Skeletal muscle satellite cell (primary cell): ENCODE results near the gene RGSL1.

ENCODE experiments used
- H3K27me3 ChIP-seq: 2 replicates; pipeline ENCODE4 v1.7.0; 2013; ENCODE audit warnings: low read length; ENCODE audit not compliant: control insufficient read depth, insufficient read depth
- H3K36me3 ChIP-seq: 2 replicates; pipeline ENCODE4 v1.7.0; 2013; ENCODE audit warnings: mild to moderate bottlenecking, control low read depth, low read length; ENCODE audit not compliant: insufficient read depth
- H3K4me1 ChIP-seq: 2 replicates; pipeline ENCODE4 v1.7.0; 2013; ENCODE audit warnings: low read length; ENCODE audit not compliant: control insufficient read depth, insufficient read depth
- H3K4me2 ChIP-seq: 2 replicates; pipeline ENCODE4 v1.7.0; 2013; ENCODE audit warnings: mild to moderate bottlenecking, low read length
- H3K4me3 ChIP-seq: 2 replicates; pipeline ENCODE4 v1.7.0; 2013; ENCODE audit warnings: low read length
- H3K9ac ChIP-seq: 2 replicates; pipeline ENCODE4 v1.7.0; 2013; ENCODE audit warnings: mild to moderate bottlenecking, low read depth, low read length, moderate library complexity
- H3K9me3 ChIP-seq: replicated peaks from 2 replicates; pipeline ENCODE4 v1.7.0; 2013; ENCODE audit warnings: mild to moderate bottlenecking, control low read depth, low read length

The RGSL1 gene

DNA sequence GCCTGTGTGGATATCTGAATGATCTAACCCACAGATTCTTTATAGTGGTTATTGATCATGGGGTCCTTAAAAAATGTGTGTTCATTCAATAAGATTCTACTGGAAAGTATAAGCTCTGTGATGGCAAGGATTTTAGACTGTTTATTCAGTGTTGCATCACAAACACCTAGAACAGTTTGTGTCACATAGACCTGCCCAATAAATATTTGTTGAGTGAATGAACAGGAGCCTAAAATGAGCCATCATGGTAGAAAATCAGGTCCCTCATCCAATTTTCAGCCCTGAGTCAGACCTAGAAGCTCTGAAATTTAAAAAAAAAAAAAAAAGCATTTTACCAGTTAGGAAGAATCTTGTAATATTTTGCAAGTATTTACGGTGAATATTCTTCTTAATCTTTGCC lies 2.3 kb upstream of the RGSL1 start:
- H3K4me3 ChIP-seq = no peak overlapping the region
- H3K27me3 ChIP-seq = no peaks in the 10 kb centered on the region
- H3K4me2 ChIP-seq = no peak overlapping the region
- H3K9me3 ChIP-seq = no peaks in the 10 kb centered on the region
- no peaks in the 10 kb centered on the region for H3K4me1 ChIP-seq
- H3K9ac ChIP-seq = no peak overlapping the region
- no peaks in the 10 kb centered on the region for H3K36me3 ChIP-seq

DNA sequence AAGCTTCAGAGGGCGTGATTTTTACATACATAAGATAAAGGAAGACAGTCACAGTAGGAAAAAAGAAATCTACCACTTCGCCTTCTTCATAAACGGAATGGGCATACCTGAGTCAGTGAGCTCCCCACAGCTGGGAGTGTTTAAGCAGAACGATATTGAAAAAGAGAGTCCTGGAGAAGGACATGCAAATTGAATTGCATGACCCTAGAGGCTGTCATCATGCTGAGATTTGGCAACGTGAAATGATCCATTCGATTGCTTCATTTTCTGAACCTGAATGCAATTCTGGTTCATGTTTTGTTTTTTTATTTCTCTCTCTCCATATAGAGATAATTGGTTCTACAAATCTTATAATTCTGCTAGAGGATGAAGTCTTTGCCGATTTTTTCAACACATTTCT lies 3.7 kb downstream of the RGSL1 start:
- H3K9me3 ChIP-seq = no peaks in the 10 kb centered on the region
- no peaks in the 10 kb centered on the region for H3K36me3 ChIP-seq
- H3K4me3 ChIP-seq = no peak overlapping the region
- H3K9ac ChIP-seq = no peak overlapping the region
- H3K4me1 ChIP-seq = no peaks in the 10 kb centered on the region
- no peak overlapping the region for H3K4me2 ChIP-seq
- peaks cover 5% of the 10 kb centered on the region for H3K27me3 ChIP-seq

DNA sequence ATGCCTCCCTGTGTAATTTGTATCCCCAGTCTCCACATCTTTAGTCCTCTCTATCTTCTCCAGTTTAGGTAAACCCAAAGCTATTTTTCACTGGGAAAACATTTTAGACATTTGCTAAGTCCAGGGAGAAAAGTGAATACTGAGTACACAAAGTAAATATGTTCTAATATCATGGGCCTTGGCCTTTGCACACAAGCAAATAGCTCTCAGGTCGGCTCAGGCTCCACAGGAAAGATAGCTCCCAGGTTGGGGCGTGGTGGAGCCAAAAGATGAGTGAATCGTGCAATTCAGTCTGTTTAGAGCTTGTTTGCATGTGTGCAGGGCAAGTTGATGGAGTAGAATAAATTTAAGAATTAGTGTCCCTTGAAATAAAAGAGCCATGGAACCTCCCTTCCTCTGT lies 7.9 kb downstream of the RGSL1 start:
- Histone ChIP-seq H3K4me1 (no peaks in the 10 kb centered on the region), H3K4me2 (no peak overlapping the region), H3K9ac (no peak overlapping the region), H3K4me3 (no peak overlapping the region), H3K9me3 (no peaks in the 10 kb centered on the region), H3K27me3 (peaks cover 5% of the 10 kb centered on the region), H3K36me3 (no peaks in the 10 kb centered on the region)

DNA sequence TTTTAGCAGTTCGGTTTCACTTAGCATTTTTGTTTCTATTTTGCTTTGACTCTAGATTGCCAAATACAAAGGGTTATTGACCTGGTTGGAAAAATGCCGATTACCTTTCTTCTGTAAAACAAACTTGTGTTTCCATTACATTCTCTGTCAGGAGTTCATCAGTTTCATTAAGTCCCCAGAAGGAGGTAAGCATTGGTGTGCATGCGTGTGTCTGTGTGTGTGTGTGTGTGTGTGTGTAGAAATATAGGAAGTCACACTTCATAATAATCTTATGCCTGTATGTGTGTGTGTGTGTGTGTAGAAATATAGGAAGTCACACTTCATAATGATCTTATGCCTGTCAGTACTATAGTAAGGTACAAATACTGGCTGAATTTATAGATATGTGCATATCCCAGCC lies 10.0 kb downstream of the RGSL1 start:
- peaks cover 5% of the 10 kb centered on the region for H3K27me3 ChIP-seq
- H3K36me3 ChIP-seq = no peaks in the 10 kb centered on the region
- H3K9me3 ChIP-seq = no peaks in the 10 kb centered on the region
- H3K4me3 ChIP-seq = no peak overlapping the region
- no peak overlapping the region for H3K4me2 ChIP-seq
- H3K9ac ChIP-seq = no peak overlapping the region
- H3K4me1 ChIP-seq = no peaks in the 10 kb centered on the region

DNA sequence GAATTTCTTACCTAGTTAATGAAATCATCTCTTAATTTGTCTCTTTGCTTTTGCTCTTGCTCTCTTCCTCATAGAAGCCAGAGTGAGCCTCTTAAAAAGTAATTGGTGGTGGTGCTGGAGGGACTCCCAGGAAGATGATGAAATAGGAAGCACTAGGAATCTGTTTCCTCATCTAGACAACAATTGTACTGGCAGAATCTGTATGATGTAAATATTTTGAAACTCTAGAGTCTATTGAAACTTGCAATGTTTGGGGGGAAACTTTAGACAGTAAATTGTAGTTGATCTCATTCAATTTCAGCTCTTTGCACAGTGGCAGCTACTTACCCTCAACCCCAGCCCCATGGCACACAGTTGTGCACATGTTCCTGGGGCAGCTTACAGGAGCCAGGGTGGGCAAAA lies 10.6 kb downstream of the RGSL1 start:
- peaks cover 5% of the 10 kb centered on the region for H3K27me3 ChIP-seq
- H3K36me3 ChIP-seq = no peaks in the 10 kb centered on the region
- no peak overlapping the region for H3K4me2 ChIP-seq
- no peak overlapping the region for H3K9ac ChIP-seq
- no peaks in the 10 kb centered on the region for H3K9me3 ChIP-seq
- H3K4me1 ChIP-seq = no peaks in the 10 kb centered on the region
- H3K4me3 ChIP-seq = no peak overlapping the region

DNA sequence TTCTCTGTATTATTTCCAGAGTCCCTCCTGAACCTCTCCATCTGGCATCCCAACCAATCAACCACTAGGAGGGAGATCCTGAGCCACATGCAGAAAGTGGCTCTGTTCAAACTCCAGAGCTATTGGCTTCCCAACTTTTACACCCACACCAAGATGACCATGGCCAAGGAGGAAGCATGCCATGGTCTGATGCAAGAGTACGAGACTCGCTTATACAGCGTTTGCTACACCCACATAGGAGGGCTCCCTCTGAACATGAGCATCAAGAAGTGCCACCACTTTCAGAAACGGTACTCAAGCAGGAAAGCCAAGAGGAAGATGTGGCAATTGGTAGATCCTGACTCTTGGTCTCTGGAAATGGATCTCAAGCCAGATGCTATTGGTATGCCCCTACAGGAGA lies 23.6 kb downstream of the RGSL1 start:
- Histone ChIP-seq H3K4me2 (no peak overlapping the region), H3K9me3 (no peaks in the 10 kb centered on the region), H3K4me3 (no peak overlapping the region), H3K36me3 (no peaks in the 10 kb centered on the region), H3K4me1 (no peaks in the 10 kb centered on the region), H3K27me3 (no peaks in the 10 kb centered on the region), H3K9ac (no peak overlapping the region)

DNA sequence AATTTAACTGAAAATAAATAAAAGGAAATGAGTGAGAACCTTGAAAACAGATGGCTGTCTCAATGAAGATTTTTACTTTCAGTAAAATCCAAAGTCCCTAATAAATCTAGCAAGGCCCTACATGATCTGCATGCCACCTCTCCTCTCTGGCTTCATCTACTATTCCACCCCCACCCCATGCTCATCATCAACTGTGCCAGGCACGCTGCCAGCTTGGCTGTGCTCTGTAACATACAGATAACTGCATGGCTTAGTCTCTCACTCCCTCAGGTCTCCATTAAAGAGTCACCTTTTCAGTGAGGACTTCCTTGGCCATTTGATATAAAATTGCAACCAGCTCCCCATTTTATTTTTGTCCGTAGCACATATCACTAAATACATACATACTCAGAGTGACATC lies 26.7 kb downstream of the RGSL1 start:
- H3K4me1 ChIP-seq = no peaks in the 10 kb centered on the region
- no peak overlapping the region for H3K9ac ChIP-seq
- no peaks in the 10 kb centered on the region for H3K36me3 ChIP-seq
- H3K4me3 ChIP-seq = no peak overlapping the region
- no peak overlapping the region for H3K4me2 ChIP-seq
- H3K27me3 ChIP-seq = no peaks in the 10 kb centered on the region
- H3K9me3 ChIP-seq = no peaks in the 10 kb centered on the region

DNA sequence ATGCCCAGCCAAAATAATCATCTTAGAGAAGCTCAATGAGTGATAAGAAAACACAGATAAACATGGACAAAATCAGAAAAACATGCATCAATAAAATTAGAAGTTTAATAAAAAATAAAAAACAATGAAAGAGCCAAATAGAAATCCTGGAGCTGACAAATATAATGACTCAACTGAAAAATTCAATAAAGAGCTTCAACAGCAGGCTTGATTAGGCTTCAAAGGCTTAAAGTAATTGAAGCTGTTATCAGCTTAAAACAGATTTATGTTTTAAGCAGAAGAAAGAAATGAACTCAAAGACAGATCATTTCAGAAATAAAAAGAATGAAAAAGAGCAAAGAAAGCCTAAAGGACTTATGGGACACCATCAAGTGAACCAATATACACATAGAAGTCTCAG lies 28.3 kb downstream of the RGSL1 start:
- Histone ChIP-seq H3K36me3 (no peaks in the 10 kb centered on the region), H3K9me3 (no peaks in the 10 kb centered on the region), H3K9ac (no peak overlapping the region), H3K4me2 (no peak overlapping the region), H3K4me3 (no peak overlapping the region), H3K27me3 (no peaks in the 10 kb centered on the region), H3K4me1 (no peaks in the 10 kb centered on the region)

DNA sequence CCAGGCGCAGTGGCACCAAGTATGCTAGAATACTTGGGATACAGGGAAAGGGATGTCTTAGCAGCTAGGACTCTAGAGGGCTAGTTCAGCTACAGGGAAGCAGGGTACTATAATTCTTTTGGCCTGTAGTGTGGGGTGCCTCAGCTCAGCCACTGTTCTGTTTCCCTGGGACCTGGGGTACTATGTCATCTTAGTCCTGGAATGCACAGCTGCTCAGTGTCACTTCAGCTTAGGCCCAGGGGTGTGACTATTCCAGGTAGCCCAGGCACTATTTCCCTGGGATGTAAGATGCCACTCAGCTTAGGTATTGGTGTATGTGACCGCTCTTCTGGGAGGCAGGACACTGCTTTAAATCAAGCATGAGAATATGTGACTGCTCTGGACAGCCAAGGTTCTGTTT lies 34.1 kb downstream of the RGSL1 start:
- no peaks in the 10 kb centered on the region for H3K36me3 ChIP-seq
- peaks cover 8% of the 10 kb centered on the region for H3K27me3 ChIP-seq
- H3K4me1 ChIP-seq = no peaks in the 10 kb centered on the region
- no peaks in the 10 kb centered on the region for H3K9me3 ChIP-seq
- H3K4me2 ChIP-seq = no peak overlapping the region
- H3K9ac ChIP-seq = no peak overlapping the region
- no peak overlapping the region for H3K4me3 ChIP-seq

DNA sequence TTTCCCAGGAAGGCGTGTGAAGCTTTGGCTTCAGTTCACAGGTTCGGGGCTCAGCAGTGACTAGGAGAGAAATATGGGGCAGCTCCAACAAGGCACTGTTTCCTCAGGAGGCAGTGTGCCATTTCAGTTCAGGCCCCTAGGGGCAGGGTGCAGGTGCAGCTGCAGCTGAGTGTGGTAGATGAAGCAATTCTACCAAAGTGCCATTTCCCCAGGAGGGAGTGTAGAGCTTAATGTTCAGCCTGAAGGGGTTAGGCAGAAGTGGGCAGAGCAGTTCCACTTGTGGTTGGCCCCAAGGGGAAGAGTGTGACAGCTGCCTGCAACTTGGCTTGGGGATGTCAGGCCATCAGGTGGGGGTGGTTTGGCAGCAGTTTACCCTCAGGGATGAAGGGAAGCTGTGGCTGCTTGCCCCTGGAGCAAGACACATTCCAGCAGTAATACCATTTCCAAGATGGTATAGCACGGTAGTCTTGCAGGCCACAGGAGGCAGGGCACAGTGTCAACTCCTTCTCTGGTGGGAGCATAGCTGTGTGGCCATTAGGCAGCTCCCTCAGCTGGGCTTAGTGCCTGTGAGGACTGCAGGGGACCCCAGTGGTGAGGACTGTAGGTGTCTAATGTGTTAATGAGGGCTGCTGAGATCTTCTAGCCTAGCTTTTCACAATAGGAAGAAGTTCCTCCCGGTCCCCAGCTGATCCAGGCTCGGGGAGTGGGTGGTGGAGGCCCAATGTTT lies 34.7 kb downstream of the RGSL1 start:
- Histone ChIP-seq H3K4me3 (no peak overlapping the region), H3K9ac (no peak overlapping the region), H3K4me2 (no peak overlapping the region), H3K4me1 (no peaks in the 10 kb centered on the region), H3K36me3 (no peaks in the 10 kb centered on the region), H3K9me3 (no peaks in the 10 kb centered on the region), H3K27me3 (peaks cover 8% of the 10 kb centered on the region)

DNA sequence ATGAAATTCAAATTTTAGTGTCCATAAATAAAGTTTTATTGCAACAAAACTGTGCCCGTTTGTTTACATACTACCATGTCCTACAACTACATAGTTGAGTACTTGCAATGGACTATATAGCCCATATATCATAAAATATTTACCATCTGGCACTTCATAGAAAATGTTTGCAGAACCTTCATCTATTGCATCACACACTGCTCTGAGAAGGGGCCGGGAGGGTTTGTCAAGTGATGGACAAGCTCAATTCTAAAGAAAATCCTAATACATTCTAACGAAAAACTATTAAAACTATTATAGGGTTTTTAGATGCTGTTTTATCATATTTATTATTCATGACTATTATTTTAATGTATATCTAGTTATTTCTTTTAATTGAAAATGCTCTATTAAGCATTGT lies 35.9 kb downstream of the RGSL1 start:
- no peak overlapping the region for H3K4me3 ChIP-seq
- no peaks in the 10 kb centered on the region for H3K4me1 ChIP-seq
- H3K27me3 ChIP-seq = peaks cover 8% of the 10 kb centered on the region
- H3K4me2 ChIP-seq = no peak overlapping the region
- H3K36me3 ChIP-seq = no peaks in the 10 kb centered on the region
- H3K9me3 ChIP-seq = no peaks in the 10 kb centered on the region
- H3K9ac ChIP-seq = no peak overlapping the region

DNA sequence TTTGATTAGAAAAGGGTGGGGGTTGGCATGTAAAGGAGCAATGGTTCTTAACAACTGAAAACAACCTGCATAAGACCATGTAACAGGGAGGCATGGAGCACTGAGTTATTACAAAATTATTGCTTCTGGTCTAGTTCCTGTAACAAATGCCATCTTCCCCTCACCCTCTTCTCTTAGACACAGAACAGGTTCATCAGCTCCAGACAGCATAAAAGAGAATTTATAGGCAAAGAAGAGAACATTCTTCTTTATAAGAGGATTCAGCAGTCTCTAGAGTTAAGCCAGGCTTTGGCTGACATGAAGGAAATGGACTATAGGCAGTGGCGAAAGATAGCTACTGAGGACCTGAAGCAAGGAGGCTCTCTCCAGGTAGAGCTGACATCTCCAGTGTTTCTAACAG lies 38.9 kb downstream of the RGSL1 start:
- Histone ChIP-seq H3K4me2 (no peak overlapping the region), H3K27me3 (peaks cover 8% of the 10 kb centered on the region), H3K4me1 (no peaks in the 10 kb centered on the region), H3K36me3 (no peaks in the 10 kb centered on the region), H3K9ac (no peak overlapping the region), H3K9me3 (no peaks in the 10 kb centered on the region), H3K4me3 (no peak overlapping the region)
